IMR-90 (cell line): ENCODE data around the gene SLC23A1. TPM values are rescaled to one million over a fixed set of nuclear protein-coding genes. Genes with fewer than 3 reads are reported as not detected.

ENCODE experiments used
- ATAC-seq: fragments of 200-7000 bp; cut with Tn5 transposase; 2 replicates; pipeline ENCODE4 v1.9.1; 2020; ENCODE audit warnings: low read depth, mild to moderate bottlenecking, moderate library complexity
- BruUV-seq: library from RNA; stranded (reverse); fragments of 400-500 nt; replicated peaks from 2 replicates; lab custom pipeline; 2021; lab: Mats Ljungman, UMichigan
- CTCF ChIA-PET: fragments of 300-600 bp; formaldehyde crosslinking; extraction: SDS; loops from one replicate; lab custom pipeline; 2021; ENCODE audit warnings: antibody characterized with exemption; lab: Yijun Ruan, JAX
- POLR2A ChIA-PET: fragments of 300-600 bp; sonication (Branson Sonifier 250); formaldehyde crosslinking; loops from one replicate; lab custom pipeline; 2022; ENCODE audit warnings: antibody characterized with exemption; ENCODE audit not compliant: unreplicated experiment; lab: Charles Lee
- DNase-seq: peaks from one replicate; pipeline ENCODE4 v3.0.0; 2013
- H2AFZ ChIP-seq: replicated peaks from 2 replicates; pipeline ENCODE3; 2013; ENCODE audit warnings: low read length, mild to moderate bottlenecking; ENCODE audit not compliant: poor library complexity
- H2AK5ac ChIP-seq: 2 replicates; pipeline ENCODE4 v1.6.1; 2013; ENCODE audit warnings: low read depth, low read length, inconsistent platforms
- H2AK9ac ChIP-seq: replicated peaks from 2 replicates; pipeline ENCODE3; 2013; ENCODE audit warnings: mild to moderate bottlenecking, low read depth, low read length, moderate library complexity; ENCODE audit not compliant: poor library complexity
- H2BK120ac ChIP-seq: 2 replicates; pipeline ENCODE4 v1.6.1; 2013; ENCODE audit warnings: low read depth, low read length, inconsistent platforms
- H2BK15ac ChIP-seq: 3 replicates; pipeline ENCODE4 v1.6.1; 2013; ENCODE audit warnings: low read depth, low read length, inconsistent platforms
- H2BK20ac ChIP-seq: 2 replicates; pipeline ENCODE4 v1.6.1; 2013; ENCODE audit warnings: low read depth, mild to moderate bottlenecking, inconsistent platforms, low read length, moderate library complexity
- H2BK5ac ChIP-seq: 2 replicates; pipeline ENCODE4 v1.6.1; 2013; ENCODE audit warnings: mild to moderate bottlenecking, low read depth, low read length, inconsistent platforms; ENCODE audit not compliant: poor library complexity, severe bottlenecking
- H3K14ac ChIP-seq: replicated peaks from 2 replicates; pipeline ENCODE4 v1.6.1; 2013; ENCODE audit warnings: low read depth, low read length, inconsistent platforms
- H3K18ac ChIP-seq: 2 replicates; pipeline ENCODE4 v1.6.1; 2013; ENCODE audit warnings: low read depth, low read length, control low read depth
- H3K23ac ChIP-seq: 2 replicates; pipeline ENCODE4 v1.6.1; 2013; ENCODE audit warnings: low read depth, low read length, inconsistent platforms
- H3K27ac ChIP-seq: 2 replicates; pipeline ENCODE4 v1.5.1; 2013; ENCODE audit warnings: mild to moderate bottlenecking, control low read depth, low read length; ENCODE audit not compliant: insufficient read depth
- H3K27me3 ChIP-seq: 2 replicates; pipeline ENCODE4 v1.6.1; 2013; ENCODE audit warnings: low read length; ENCODE audit not compliant: control insufficient read depth, insufficient read depth
- H3K36me3 ChIP-seq: 2 replicates; pipeline ENCODE4 v1.6.1; 2013; ENCODE audit warnings: low read length, mixed read lengths; ENCODE audit not compliant: control insufficient read depth, insufficient read depth
- H3K4ac ChIP-seq: 2 replicates; pipeline ENCODE4 v1.6.1; 2013; ENCODE audit warnings: low read depth, low read length, inconsistent platforms
- H3K4me1 ChIP-seq: 2 replicates; pipeline ENCODE4 v1.6.1; 2013; ENCODE audit warnings: low read length, mixed read lengths; ENCODE audit not compliant: control insufficient read depth, insufficient read depth
- H3K4me2 ChIP-seq: 2 replicates; pipeline ENCODE4 v1.6.1; 2013; ENCODE audit warnings: low read depth, mild to moderate bottlenecking, control low read depth, low read length, moderate library complexity
- H3K4me3 ChIP-seq: 2 replicates; pipeline ENCODE4 v1.5.1; 2013; ENCODE audit warnings: low read depth, mild to moderate bottlenecking, control low read depth, low read length, moderate library complexity; ENCODE audit not compliant: insufficient read depth
- H3K56ac ChIP-seq: 2 replicates; pipeline ENCODE4 v1.6.1; 2013; ENCODE audit warnings: low read length, inconsistent platforms; ENCODE audit not compliant: insufficient read depth; ENCODE audit errors: extremely low read depth
- H3K79me1 ChIP-seq, 2 experiments: 2 replicates each; pipeline ENCODE4 v1.6.1; 2013; ENCODE audit warnings: low read length in 2 of 2, inconsistent platforms in 1 of 2, low read depth in 1 of 2
- H3K9ac ChIP-seq: 2 replicates; pipeline ENCODE4 v1.6.1; 2013; ENCODE audit warnings: low read depth, low read length, control low read depth
- H3K9me1 ChIP-seq: 2 replicates; pipeline ENCODE4 v1.6.1; 2013; ENCODE audit warnings: low read length, inconsistent platforms; ENCODE audit not compliant: insufficient read depth
- H3K9me3 ChIP-seq: 2 replicates; pipeline ENCODE4 v1.6.1; 2013; ENCODE audit warnings: low read length; ENCODE audit not compliant: control insufficient read depth, insufficient read depth
- H4K20me1 ChIP-seq: 2 replicates; pipeline ENCODE4 v1.6.1; 2013; ENCODE audit warnings: low read length, inconsistent platforms; ENCODE audit not compliant: insufficient read depth
- H4K5ac ChIP-seq: 2 replicates; pipeline ENCODE4 v1.6.1; 2013; ENCODE audit warnings: mild to moderate bottlenecking, low read depth, low read length, control low read depth
- H4K8ac ChIP-seq, 2 experiments: 2 replicates each; pipeline ENCODE4 v1.6.1; 2013; ENCODE audit warnings: low read depth in 2 of 2, low read length in 2 of 2, control low read depth in 1 of 2, inconsistent platforms in 1 of 2
- H4K91ac ChIP-seq: 2 replicates; pipeline ENCODE4 v1.6.1; 2013; ENCODE audit warnings: low read depth, low read length, inconsistent platforms; ENCODE audit not compliant: insufficient read depth
- BHLHE40 ChIP-seq: fragments of 150-350 bp; IDR thresholded peaks from 2 replicates; pipeline ENCODE4 v1.6.1; 2016; ENCODE audit warnings: mild to moderate bottlenecking, low read depth, low read length
- CEBPB ChIP-seq: IDR thresholded peaks from 2 replicates; pipeline ENCODE4 v1.6.1; 2012; ENCODE audit warnings: low read depth, low read length, improper control_type of control experiment
- CHD1 ChIP-seq: IDR thresholded peaks from 2 replicates; pipeline ENCODE4 v1.6.1; 2012; ENCODE audit warnings: low read depth, low read length, improper control_type of control experiment
- FOS ChIP-seq: fragments of 150-350 bp; IDR thresholded peaks from 2 replicates; pipeline ENCODE4 v1.6.1; 2016; ENCODE audit warnings: low read depth, low read length
- MAFK ChIP-seq: IDR thresholded peaks from 2 replicates; pipeline ENCODE4 v1.6.1; 2012; ENCODE audit warnings: low read depth, low read length, improper control_type of control experiment
- NFE2L2 ChIP-seq: fragments of 150-350 bp; IDR thresholded peaks from 2 replicates; pipeline ENCODE4 v1.6.1; 2016; ENCODE audit warnings: low read depth, mild to moderate bottlenecking, low read length
- POLR2A ChIP-seq: IDR thresholded peaks from 2 replicates; pipeline ENCODE4 v1.6.1; 2012; ENCODE audit warnings: mild to moderate bottlenecking, low read depth, low read length
- RAD21 ChIP-seq: IDR thresholded peaks from 2 replicates; pipeline ENCODE4 v1.6.1; 2012; ENCODE audit warnings: low read length, improper control_type of control experiment
- RCOR1 ChIP-seq: IDR thresholded peaks from 2 replicates; pipeline ENCODE4 v1.6.1; 2012; ENCODE audit warnings: mild to moderate bottlenecking, low read length, improper control_type of control experiment; ENCODE audit not compliant: insufficient replicate concordance
- RFX5 ChIP-seq: IDR thresholded peaks from 2 replicates; pipeline ENCODE4 v1.8.0; 2012; ENCODE audit warnings: low read depth, mild to moderate bottlenecking, low read length, moderate library complexity
- whole genome bisulfite sequencing, 2 experiments: methylation state at CpG; one replicate each; pipeline versions ENCODE4 v1.1.5 to v1.1.7; 2013; ENCODE audit warnings: missing lambda C conversion rate in 2 of 2; ENCODE audit not compliant: insufficient read length in 1 of 2; ENCODE audit errors: extremely low coverage in 2 of 2; 5-methylcytosine and 5-hydroxymethylcytosine counted together
- dilution Hi-C: fragments of 300-500 bp; cut with HindIII; formaldehyde crosslinking; loops from one replicate; pipeline ENCODE4 v1.14.3; 2018; ENCODE audit warnings: low sequenced_read_pairs; ENCODE audit not compliant: unreplicated experiment
- in situ Hi-C: fragments of 300-500 bp; cut with MboI; formaldehyde crosslinking; loops from 3 replicates; pipeline ENCODE4 v1.14.3; 2019; ENCODE audit warnings: low sequenced_read_pairs, inconsistent platforms, mixed read lengths
- intact Hi-C: fragments of 100-400 bp; cut with micrococcal nuclease; formaldehyde crosslinking; loops from 2 replicates; pipeline ENCODE4 v1.10.0; 2022
- polyA plus RNA-seq, 3 experiments: library from polyadenylated mRNA; depleted of rRNA; stranded (reverse); fragments of >200 nt; gene quantifications; 2 replicates each; pipeline ENCODE4 v1.2.3, GENCODE V29; 2012; ENCODE audit warnings: low replicate concordance in 1 of 3
- total RNA-seq: library from RNA; depleted of rRNA; stranded (reverse); fragments of >200 nt; gene quantifications from 2 replicates; pipeline ENCODE4 v1.2.3, GENCODE V29; 2012
- TF ChIP-seq, protein P1 (sequence below): conservative IDR thresholded peaks from 2 replicates; pipeline ENCODE4 v1.5.1; 2012; ENCODE audit warnings: mild to moderate bottlenecking, low read depth, low read length, improper control_type of control experiment
- TF ChIP-seq, protein P2 (sequence below): fragments of 150-350 bp; IDR thresholded peaks from 2 replicates; pipeline ENCODE4 v1.6.1; 2016; ENCODE audit warnings: low read depth, mild to moderate bottlenecking, low read length, moderate library complexity, borderline replicate concordance

SLC23A1 gene
- total and polyA plus RNA-seq, 2 of the 4 experiments (the other 2 are of a cell fraction), result not detected

DNA sequence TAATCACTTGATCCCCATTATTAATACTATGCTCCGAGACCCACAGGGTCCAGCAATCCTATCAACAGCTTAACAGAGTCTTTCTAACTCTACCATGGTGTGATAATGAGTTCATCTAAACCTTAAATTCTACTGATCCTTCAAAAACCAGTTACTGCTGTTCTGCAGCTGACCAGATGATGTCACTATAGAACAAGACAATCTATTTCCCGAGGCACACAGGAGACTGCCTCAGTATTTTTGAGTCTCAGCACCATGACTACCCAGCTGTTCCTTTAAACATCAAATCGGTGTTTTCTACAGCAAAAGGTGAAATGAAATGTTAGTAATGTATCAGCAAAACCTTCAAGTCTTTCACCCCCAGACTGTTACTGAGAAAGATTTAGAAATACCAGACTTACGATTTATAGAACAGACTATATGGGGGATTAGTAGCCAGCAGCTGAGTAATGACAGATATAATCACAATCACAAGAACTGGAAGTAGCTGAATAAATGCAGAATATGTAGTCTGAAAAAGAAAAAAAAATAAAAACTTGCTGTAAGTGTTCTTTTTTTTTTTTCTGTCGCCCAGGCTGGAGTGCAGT lies 39.3 kb upstream of the SLC23A1 start (continued):
- TF ChIP-seq CHD1, result no peak

DNA sequence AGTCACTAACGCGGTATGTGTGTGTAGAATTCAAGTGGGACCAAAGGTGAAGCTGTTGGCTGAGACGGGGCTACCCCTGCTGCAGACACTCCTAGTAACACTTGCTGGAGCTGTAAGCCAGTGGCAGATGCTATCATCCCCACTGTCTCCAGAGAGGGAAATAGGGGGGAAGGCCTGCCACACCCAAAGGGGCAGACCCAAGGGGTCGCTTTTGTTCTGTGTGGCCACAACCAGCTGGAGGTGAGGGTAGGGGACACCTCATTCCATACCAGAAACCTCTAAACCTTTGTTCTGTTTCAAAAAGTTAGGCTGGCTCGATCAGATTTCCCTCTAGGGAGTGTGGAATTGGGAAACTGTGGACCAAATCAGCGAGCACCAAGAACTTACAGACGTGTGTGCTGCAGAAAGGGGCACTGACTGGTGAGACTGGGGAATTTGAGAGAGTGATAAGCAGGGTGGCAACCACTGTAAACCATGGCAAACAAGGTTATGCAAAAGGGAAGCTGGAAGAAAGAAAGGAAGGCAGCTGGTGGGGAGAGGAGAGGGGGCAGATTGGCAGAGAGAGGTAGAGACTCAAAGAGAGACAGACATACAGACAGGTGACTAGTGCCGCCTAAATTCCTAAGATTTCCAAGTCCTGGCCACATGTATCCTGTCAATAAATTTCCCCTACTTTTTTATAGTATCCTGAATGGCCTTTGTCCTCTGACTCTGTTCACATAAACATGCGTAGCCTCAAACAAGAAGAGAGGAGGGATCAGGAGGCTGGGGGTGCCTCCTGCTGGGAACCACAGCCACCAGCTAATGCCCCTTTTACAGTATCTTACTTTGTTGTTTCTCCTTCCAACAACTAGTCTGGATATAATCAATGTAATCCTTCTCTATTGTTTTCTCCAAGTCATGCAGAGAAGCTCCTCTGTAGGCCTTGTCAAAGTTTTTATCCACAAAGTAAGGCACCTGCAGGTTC lies 36.4 kb upstream of the SLC23A1 start:
- 88% methylated on average over 2 of the region's 9 CpGs; no CpG with 5 or more reads in 1 of the 2 experiments for WGBS, 2 experiments
- TF ChIP-seq CEBPB (no peak), BHLHE40 (no peak), RFX5 (no peak), RCOR1 (no peak), RAD21 (no peak), NFE2L2 (no peak), POLR2A (no peak), FOS (no peak), MAFK (no peak)
- TF ChIP-seq, protein P1, sequence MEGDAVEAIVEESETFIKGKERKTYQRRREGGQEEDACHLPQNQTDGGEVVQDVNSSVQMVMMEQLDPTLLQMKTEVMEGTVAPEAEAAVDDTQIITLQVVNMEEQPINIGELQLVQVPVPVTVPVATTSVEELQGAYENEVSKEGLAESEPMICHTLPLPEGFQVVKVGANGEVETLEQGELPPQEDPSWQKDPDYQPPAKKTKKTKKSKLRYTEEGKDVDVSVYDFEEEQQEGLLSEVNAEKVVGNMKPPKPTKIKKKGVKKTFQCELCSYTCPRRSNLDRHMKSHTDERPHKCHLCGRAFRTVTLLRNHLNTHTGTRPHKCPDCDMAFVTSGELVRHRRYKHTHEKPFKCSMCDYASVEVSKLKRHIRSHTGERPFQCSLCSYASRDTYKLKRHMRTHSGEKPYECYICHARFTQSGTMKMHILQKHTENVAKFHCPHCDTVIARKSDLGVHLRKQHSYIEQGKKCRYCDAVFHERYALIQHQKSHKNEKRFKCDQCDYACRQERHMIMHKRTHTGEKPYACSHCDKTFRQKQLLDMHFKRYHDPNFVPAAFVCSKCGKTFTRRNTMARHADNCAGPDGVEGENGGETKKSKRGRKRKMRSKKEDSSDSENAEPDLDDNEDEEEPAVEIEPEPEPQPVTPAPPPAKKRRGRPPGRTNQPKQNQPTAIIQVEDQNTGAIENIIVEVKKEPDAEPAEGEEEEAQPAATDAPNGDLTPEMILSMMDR, result no peak
- TF ChIP-seq, protein P2, sequence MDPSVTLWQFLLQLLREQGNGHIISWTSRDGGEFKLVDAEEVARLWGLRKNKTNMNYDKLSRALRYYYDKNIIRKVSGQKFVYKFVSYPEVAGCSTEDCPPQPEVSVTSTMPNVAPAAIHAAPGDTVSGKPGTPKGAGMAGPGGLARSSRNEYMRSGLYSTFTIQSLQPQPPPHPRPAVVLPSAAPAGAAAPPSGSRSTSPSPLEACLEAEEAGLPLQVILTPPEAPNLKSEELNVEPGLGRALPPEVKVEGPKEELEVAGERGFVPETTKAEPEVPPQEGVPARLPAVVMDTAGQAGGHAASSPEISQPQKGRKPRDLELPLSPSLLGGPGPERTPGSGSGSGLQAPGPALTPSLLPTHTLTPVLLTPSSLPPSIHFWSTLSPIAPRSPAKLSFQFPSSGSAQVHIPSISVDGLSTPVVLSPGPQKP, result no peak

More for the DNA sequence above, 36.4 kb upstream of the SLC23A1 start:
- Histone ChIP-seq H2AK9ac (no peak overlapping the region), H3K9ac (no peak overlapping the region), H4K5ac (no peak overlapping the region), H3K23ac (no peak overlapping the region), H3K79me1 (no peaks in the 10 kb centered on the region), H3K9me3 (no peaks in the 10 kb centered on the region), H2BK120ac (no peak overlapping the region), H3K9me1 (no peaks in the 10 kb centered on the region), H2BK20ac (no peak overlapping the region), H2BK5ac (no peak overlapping the region), H3K56ac (no peak overlapping the region), H4K91ac (no peak overlapping the region), H4K8ac (no peak overlapping the region), H3K14ac (no peak overlapping the region), H2AK5ac (no peak overlapping the region), H3K4me1 (peaks cover 7% of the 10 kb centered on the region; the same call in 1 of the 2 replicates), H3K36me3 (peaks cover 23% of the 10 kb centered on the region), H3K4me3 (no peak overlapping the region), H2AFZ (no peak overlapping the region), H3K27ac (no peak overlapping the region), H3K18ac (no peak overlapping the region), H3K27me3 (no peaks in the 10 kb centered on the region), H4K20me1 (no peaks in the 10 kb centered on the region), H2BK15ac (no peak overlapping the region), H3K4me2 (no peak overlapping the region), H3K4ac (no peak overlapping the region)
- POLR2A ChIA-PET, result interaction anchor here (0.6 kb wide), 1 partner anchor 179 kb away, joined by 4 read pairs; no protein-coding TSS in a partner anchor
- in situ Hi-C loops (loop anchor here (5.0 to 10.0 kb wide), 2 partner anchors 98 to 345 kb away; no protein-coding TSS in a partner anchor), intact Hi-C loops (loop anchor here (5.0 kb wide), 2 partner anchors 143 to 348 kb away; partner anchors contain the start of gene UBE2D2), dilution Hi-C loops (loop anchor here (25.0 kb wide), 1 partner anchor 93 kb away; no protein-coding TSS in a partner anchor)
- CTCF ChIA-PET, result interaction anchor here (1.5 kb wide), 1 partner anchor 94 kb away, joined by 5 read pairs; no protein-coding TSS in a partner anchor
- no TSS peak for BruUV-seq
- no peak; the same call in 1 of the 2 replicates for ATAC-seq
- no peak for DNase-seq
